Endothelial cell of umbilical vein (primary cell): ENCODE results near the gene SRCIN1. TPM values are rescaled to one million over a fixed set of nuclear protein-coding genes. Genes with fewer than 3 reads are reported as not detected.

Experiments used
- BruUV-seq: library from RNA; stranded (reverse); fragments of 400-500 nt; replicated peaks from 2 replicates; lab custom pipeline; 2021; lab: Mats Ljungman, UMichigan
- CTCF ChIA-PET: fragments of 300-600, 350-600 bp; sonication (Branson Sonifier 250); formaldehyde crosslinking; loops from one replicate; lab custom pipeline; 2021; ENCODE audit warnings: antibody characterized with exemption, inconsistent platforms; lab: Charles Lee
- POLR2A ChIA-PET: fragments of 300-600, 350-600 bp; sonication (Branson Sonifier 250); formaldehyde crosslinking; loops from one replicate; lab custom pipeline; 2021; ENCODE audit warnings: antibody characterized with exemption, inconsistent platforms; lab: Charles Lee
- DNase-seq: peaks from one replicate; pipeline ENCODE4 v3.0.0-alpha.2; 2011; ENCODE audit warnings: low read depth, low spot score
- FAIRE-seq: peaks from 2 replicates; lab custom pipeline; 2011; peaks lifted over from hg19 to GRCh38; lab: Jason Lieb, UNC
- H2AFZ ChIP-seq: 2 replicates; pipeline ENCODE4 v1.6.0; 2012; ENCODE audit warnings: low read depth, low read length, control low read depth, inconsistent platforms
- H3K27ac ChIP-seq: 2 replicates; pipeline ENCODE4 v1.5.1; 2011; ENCODE audit warnings: low read depth, mild to moderate bottlenecking, control low read depth, low read length, moderate library complexity; ENCODE audit not compliant: insufficient read depth
- H3K27me3 ChIP-seq, 2 experiments: 2 replicates each; pipeline versions ENCODE4 v1.6.0 to v1.6.1; 2011; ENCODE audit warnings: low read length in 2 of 2, mixed read lengths in 1 of 2; ENCODE audit not compliant: control insufficient read depth in 2 of 2, insufficient read depth in 2 of 2
- H3K36me3 ChIP-seq, 2 experiments: 2 replicates in 1 of 2; 3 replicates in 1 of 2; pipeline ENCODE4 v1.5.1; 2011; ENCODE audit warnings: low read length in 2 of 2, mild to moderate bottlenecking in 1 of 2, moderate library complexity in 1 of 2; ENCODE audit not compliant: control insufficient read depth in 2 of 2, insufficient read depth in 2 of 2; ENCODE audit errors: extremely low read depth in 1 of 2
- H3K4me1 ChIP-seq: 3 replicates; pipeline ENCODE4 v1.5.1; 2011; ENCODE audit warnings: mild to moderate bottlenecking, low read length; ENCODE audit not compliant: control insufficient read depth, insufficient read depth; ENCODE audit errors: extremely low read depth
- H3K4me2 ChIP-seq: 2 replicates; pipeline ENCODE4 v1.6.1; 2011; ENCODE audit warnings: low read length, control low read depth, mixed read lengths; ENCODE audit not compliant: insufficient read depth
- H3K4me3 ChIP-seq, 3 experiments: fragments of 200-600 bp in 1 of 3; sonication (generic), shearing (Covaris generic) in 1 of 3; replicated peaks in 1 of 3; 2 replicates each; pipeline ENCODE4 v1.5.1; 2011 to 2016; ENCODE audit warnings: control low read depth in 3 of 3, low read length in 3 of 3, mild to moderate bottlenecking in 2 of 3, inconsistent platforms in 1 of 3, low read depth in 1 of 3, moderate library complexity in 1 of 3; ENCODE audit not compliant: insufficient read depth in 1 of 3
- H3K79me2 ChIP-seq: 2 replicates; pipeline ENCODE4 v1.6.0; 2012; ENCODE audit warnings: low read length, inconsistent platforms; ENCODE audit not compliant: control insufficient read depth, insufficient read depth
- H3K9ac ChIP-seq: replicated peaks from 2 replicates; pipeline ENCODE3; 2011; ENCODE audit warnings: low read length, control low read depth; ENCODE audit not compliant: insufficient read depth; ENCODE audit errors: extremely low read depth
- H3K9me1 ChIP-seq: replicated peaks from 3 replicates; pipeline ENCODE4 v1.6.0; 2011; ENCODE audit warnings: mild to moderate bottlenecking, low read length; ENCODE audit not compliant: control insufficient read depth, insufficient read depth; ENCODE audit errors: extremely low read depth
- H3K9me3 ChIP-seq: replicated peaks from 2 replicates; pipeline ENCODE4 v1.5.1; 2012; ENCODE audit warnings: low read length, inconsistent platforms; ENCODE audit not compliant: control insufficient read depth, insufficient read depth
- H4K20me1 ChIP-seq: replicated peaks from 2 replicates; pipeline ENCODE3; 2011; ENCODE audit warnings: mild to moderate bottlenecking, low read length; ENCODE audit not compliant: control insufficient read depth, insufficient read depth; ENCODE audit errors: extremely low read depth
- CTCF ChIP-seq, 2 donors: IDR thresholded peaks; 1 replicate in 1 of 2; 2 replicates in 1 of 2; pipeline ENCODE4 v1.5.1; 2011; ENCODE audit warnings: low read length in 2 of 2, mild to moderate bottlenecking in 2 of 2, moderate library complexity in 2 of 2, control low read depth in 1 of 2, inconsistent platforms in 1 of 2, low read depth in 1 of 2; ENCODE audit not compliant: insufficient read depth in 1 of 2; ENCODE audit errors: extremely low read depth in 1 of 2
- EZH2 ChIP-seq: IDR thresholded peaks from 2 replicates; pipeline ENCODE4 v1.6.1; 2012; ENCODE audit warnings: borderline replicate concordance, low read depth, mild to moderate bottlenecking, moderate library complexity, low read length, inconsistent platforms; ENCODE audit not compliant: severe bottlenecking
- FOS ChIP-seq: IDR thresholded peaks from 2 replicates; pipeline ENCODE4 v1.6.1; 2011; ENCODE audit warnings: mild to moderate bottlenecking, low read length, moderate library complexity, borderline replicate concordance; ENCODE audit not compliant: insufficient read depth
- GATA2 ChIP-seq: IDR thresholded peaks from 2 replicates; pipeline ENCODE4 v1.7.0; 2011; ENCODE audit warnings: low read depth, mild to moderate bottlenecking, moderate library complexity, mixed read lengths, low read length; ENCODE audit not compliant: insufficient read length, insufficient read depth
- JUN ChIP-seq: IDR thresholded peaks from 2 replicates; pipeline ENCODE4 v1.6.1; 2011; ENCODE audit warnings: borderline replicate concordance, low read depth; ENCODE audit not compliant: insufficient read length, insufficient read depth
- MAX ChIP-seq: IDR thresholded peaks from 2 replicates; pipeline ENCODE4 v1.6.1; 2011; ENCODE audit not compliant: insufficient read depth, insufficient read length
- MYC ChIP-seq: IDR thresholded peaks from one replicate; pipeline ENCODE4 v1.6.1; 2011; ENCODE audit warnings: mild to moderate bottlenecking, low read depth, low read length
- POLR2A ChIP-seq: IDR thresholded peaks from 2 replicates; pipeline ENCODE4 v1.6.1; 2012; ENCODE audit warnings: low read depth, mild to moderate bottlenecking, control low read depth, low read length
- POLR2AphosphoS5 ChIP-seq: IDR thresholded peaks from 2 replicates; pipeline ENCODE4 v1.6.1; 2012; ENCODE audit warnings: low read depth, mild to moderate bottlenecking, control low read depth, low read length, moderate library complexity; ENCODE audit not compliant: insufficient read depth
- dilution Hi-C: fragments of 300-500 bp; cut with MboI; formaldehyde crosslinking; loops from one replicate; pipeline ENCODE4 v1.15.0; 2019; ENCODE audit warnings: low sequenced_read_pairs; ENCODE audit not compliant: extremely low pct_ligation_motif_present
- intact Hi-C: fragments of 100-400 bp; cut with micrococcal nuclease; formaldehyde crosslinking; loops from one replicate; pipeline ENCODE4 v1.10.0; 2022
- polyA plus RNA-seq, 4 experiments: library from polyadenylated mRNA; depleted of rRNA in 3 of 4; stranded (reverse) in 3 of 4; unstranded in 1 of 4; fragments of >200 nt; gene quantifications; 2 replicates each; pipeline versions ENCODE4 v1.2.1 to v1.2.3, GENCODE V29; 2011 to 2012; ENCODE audit warnings: missing spikeins in 1 of 4
- total RNA-seq: library from RNA; stranded (reverse); gene quantifications from 2 replicates; pipeline ENCODE4 v1.2.3, GENCODE V29; 2021

SRCIN1 gene
- total and polyA plus RNA-seq, 2 donors (not counting 3 experiments of a cell fraction or from before 2014, with no cell fraction given), result 0.15 to 0.35 TPM

GRCh38 chr17:38594152-38594551, 11.6 kb downstream of the SRCIN1 start:
- no peak for FAIRE-seq
- no peak for DNase-seq
- Histone ChIP-seq H3K9me1 (no peaks in the 10 kb centered on the region), H2AFZ (no peak overlapping the region), H3K4me1 (no peaks in the 10 kb centered on the region), H3K27me3 (peaks cover 13 to 18% of the 10 kb centered on the region in 2 experiments), H3K9ac (no peak overlapping the region), H3K4me3 (no peak overlapping the region), H3K4me2 (no peak overlapping the region), H4K20me1 (no peaks in the 10 kb centered on the region), H3K27ac (no peak overlapping the region), H3K79me2 (no peaks in the 10 kb centered on the region), H3K9me3 (no peaks in the 10 kb centered on the region), H3K36me3 (no peaks in the 10 kb centered on the region)
- dilution Hi-C loops (no loop called here), intact Hi-C loops (no loop called here)
- CTCF ChIA-PET, result interaction anchor here (1.6 kb wide), 1 partner anchor 69 kb away, joined by 4 read pairs; no protein-coding TSS in a partner anchor
- POLR2A ChIA-PET, result no interaction called here
- BruUV-seq, result no TSS peak
- TF ChIP-seq JUN, result no peak
- TF ChIP-seq FOS, result no peak
- no peak for TF ChIP-seq POLR2A
- no peak for TF ChIP-seq CTCF (IDR thresholded peaks at IDR 0.05; ENCODE audit: extremely low read depth in 1 of 2, insufficient read depth in 1 of 2, low read depth in 1 of 2, low read length in 2 of 2)
- no peak for TF ChIP-seq GATA2
- TF ChIP-seq MYC, result no peak
- TF ChIP-seq MAX, result no peak
- no peak for TF ChIP-seq POLR2AphosphoS5
- no peak for TF ChIP-seq EZH2
